ENCODE measurements around the gene FNBP1. TPM values are rescaled to one million over a fixed set of nuclear protein-coding genes. Genes with fewer than 3 reads are reported as not detected.

FNBP1 gene
- total RNA-seq, 2 donors from 2014 or later, result 71.5 to 80.3 TPM

DNA sequence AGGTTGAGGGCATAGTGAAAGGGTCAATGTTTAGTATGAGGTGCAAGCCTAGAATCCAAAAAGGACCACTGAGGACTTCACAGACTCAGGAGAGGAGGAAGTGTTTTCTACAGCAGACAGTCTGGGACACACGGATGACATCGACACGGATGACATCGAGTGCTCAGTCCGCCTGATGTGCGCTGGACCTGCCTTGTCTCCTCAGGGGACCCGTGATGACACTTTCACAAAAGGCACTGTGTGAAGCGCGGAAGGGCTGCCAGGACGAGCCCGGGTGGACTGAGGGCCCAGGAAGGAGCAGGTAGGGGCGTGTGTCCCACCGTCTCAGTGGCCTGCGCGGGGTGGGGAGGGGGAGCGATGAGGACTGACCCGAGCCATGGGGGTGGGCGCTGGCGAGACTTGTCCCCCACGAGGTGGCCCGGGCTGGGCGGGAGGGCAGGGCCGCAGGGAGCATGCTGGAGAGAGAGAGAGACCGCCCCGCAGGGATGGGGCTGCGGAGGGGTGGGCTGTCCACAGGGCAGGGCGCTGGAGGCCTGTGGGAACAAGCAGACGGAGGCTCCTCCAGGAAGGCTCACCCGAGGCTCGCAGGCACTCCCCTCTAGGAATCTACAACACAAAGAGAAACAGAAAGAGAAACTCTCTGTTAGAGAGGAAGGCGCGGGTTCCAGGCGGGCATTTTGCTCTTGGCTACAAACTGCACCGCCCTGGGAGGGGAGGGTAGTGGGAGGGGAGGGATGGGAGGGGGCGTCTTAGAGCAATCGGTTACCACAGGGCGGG is 152.9 kb downstream of the FNBP1 start:
- ATAC-seq (ENCODE audit: insufficient number of reproducible peaks, low FRiP score, low read depth) (no peak), DNase-seq (ENCODE audit: low spot score) (no peak)
- H3K27me3 ChIP-seq (replicated peaks; ENCODE audit: insufficient read depth), result no peaks in the 10 kb centered on the region
- TF ChIP-seq, protein P1, sequence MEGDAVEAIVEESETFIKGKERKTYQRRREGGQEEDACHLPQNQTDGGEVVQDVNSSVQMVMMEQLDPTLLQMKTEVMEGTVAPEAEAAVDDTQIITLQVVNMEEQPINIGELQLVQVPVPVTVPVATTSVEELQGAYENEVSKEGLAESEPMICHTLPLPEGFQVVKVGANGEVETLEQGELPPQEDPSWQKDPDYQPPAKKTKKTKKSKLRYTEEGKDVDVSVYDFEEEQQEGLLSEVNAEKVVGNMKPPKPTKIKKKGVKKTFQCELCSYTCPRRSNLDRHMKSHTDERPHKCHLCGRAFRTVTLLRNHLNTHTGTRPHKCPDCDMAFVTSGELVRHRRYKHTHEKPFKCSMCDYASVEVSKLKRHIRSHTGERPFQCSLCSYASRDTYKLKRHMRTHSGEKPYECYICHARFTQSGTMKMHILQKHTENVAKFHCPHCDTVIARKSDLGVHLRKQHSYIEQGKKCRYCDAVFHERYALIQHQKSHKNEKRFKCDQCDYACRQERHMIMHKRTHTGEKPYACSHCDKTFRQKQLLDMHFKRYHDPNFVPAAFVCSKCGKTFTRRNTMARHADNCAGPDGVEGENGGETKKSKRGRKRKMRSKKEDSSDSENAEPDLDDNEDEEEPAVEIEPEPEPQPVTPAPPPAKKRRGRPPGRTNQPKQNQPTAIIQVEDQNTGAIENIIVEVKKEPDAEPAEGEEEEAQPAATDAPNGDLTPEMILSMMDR (IDR thresholded peaks at IDR 0.05), result no peak
- H3K27ac ChIP-seq, result no peak overlapping the region
- H3K9me3 ChIP-seq, result no peaks in the 10 kb centered on the region
- peak overlapping the region; percentile 18 for H3K4me3 ChIP-seq
- H3K4me1 ChIP-seq (ENCODE audit: control insufficient read depth in 1 of 2, low read depth in 2 of 2), result peaks cover 21 to 47% of the 10 kb centered on the region in 2 donors
- peaks cover 2% of the 10 kb centered on the region for H3K36me3 ChIP-seq

GRCh38 chr9:129889122-129889940 is 153.7 kb downstream of the FNBP1 start:
- ATAC-seq (ENCODE audit: insufficient number of reproducible peaks, low FRiP score, low read depth) (no peak), DNase-seq (ENCODE audit: low spot score) (no peak)
- Histone ChIP-seq H3K27ac (no peak overlapping the region), H3K27me3 (replicated peaks; ENCODE audit: insufficient read depth) (no peaks in the 10 kb centered on the region), H3K9me3 (no peaks in the 10 kb centered on the region), H3K4me1 (ENCODE audit: control insufficient read depth in 1 of 2, low read depth in 2 of 2) (peaks cover 21 to 54% of the 10 kb centered on the region in 2 donors), H3K36me3 (no peaks in the 10 kb centered on the region), H3K4me3 (no peak overlapping the region)
- TF ChIP-seq, protein P1 (IDR thresholded peaks at IDR 0.05), result no peak

GRCh38 chr9:129888293-129889121 is 154.5 kb downstream of the FNBP1 start:
- peak overlapping the region; percentile 28 for H3K4me3 ChIP-seq
- no peak for DNase-seq (ENCODE audit: low spot score)
- no peaks in the 10 kb centered on the region for H3K36me3 ChIP-seq
- no peaks in the 10 kb centered on the region for H3K9me3 ChIP-seq
- peak overlapping the region in 1 of 2 donors; percentile 28 for H3K27ac ChIP-seq
- TF ChIP-seq, protein P1 (IDR thresholded peaks at IDR 0.05), result no peak
- H3K27me3 ChIP-seq (replicated peaks; ENCODE audit: insufficient read depth), result no peaks in the 10 kb centered on the region
- no peak for ATAC-seq (ENCODE audit: insufficient number of reproducible peaks, low FRiP score, low read depth)
- H3K4me1 ChIP-seq (ENCODE audit: control insufficient read depth in 1 of 2, low read depth in 2 of 2), result peaks cover 24 to 62% of the 10 kb centered on the region in 2 donors

- no peak for DNase-seq (ENCODE audit: low spot score)
- Histone ChIP-seq H3K27me3 (replicated peaks; ENCODE audit: insufficient read depth) (no peaks in the 10 kb centered on the region), H3K4me3 (peak overlapping the region; percentile 28), H3K36me3 (no peaks in the 10 kb centered on the region), H3K27ac (peak overlapping the region in 1 of 2 donors; percentile 75), H3K9me3 (no peaks in the 10 kb centered on the region), H3K4me1 (ENCODE audit: control insufficient read depth in 1 of 2, low read depth in 2 of 2) (peaks cover 18 to 56% of the 10 kb centered on the region in 2 donors)
- TF ChIP-seq, protein P1 (IDR thresholded peaks at IDR 0.05), result no peak
- ATAC-seq (ENCODE audit: insufficient number of reproducible peaks, low FRiP score, low read depth), result no peak
These were observed 155.4 kb downstream of the FNBP1 start for GRCh38 chr9:129887334-129888292.

Data from thoracic aorta (tissue), 2 donors.